Trophoblast cell (in vitro differentiated cells and primary cell): Measurements from ENCODE around the gene ASGR2. TPM values are rescaled to one million over a fixed set of nuclear protein-coding genes. Genes with fewer than 3 reads are reported as not detected.
"Not testable (repeated sequence)": the region's sequence is repeated elsewhere in the genome, so short reads cannot be mapped to it uniquely, and the experiment has no call there.

Experiments
- DNase-seq, 2 donors: peaks; one replicate each; pipeline ENCODE4 v3.0.0-alpha.2; 2016
- H2AFZ ChIP-seq: 2 replicates; pipeline ENCODE4 v1.6.1; 2013; ENCODE audit warnings: low read length, moderate library complexity, mild to moderate bottlenecking; ENCODE audit not compliant: insufficient read depth, poor library complexity
- H2AK5ac ChIP-seq: 2 replicates; pipeline ENCODE4 v1.6.1; 2013; ENCODE audit warnings: mild to moderate bottlenecking, low read length
- H2BK120ac ChIP-seq: 2 replicates; pipeline ENCODE4 v1.6.1; 2013; ENCODE audit warnings: low read length, mild to moderate bottlenecking, moderate library complexity; ENCODE audit not compliant: insufficient read depth, poor library complexity
- H2BK12ac ChIP-seq: 2 replicates; pipeline ENCODE4 v1.6.1; 2013; ENCODE audit warnings: mild to moderate bottlenecking, low read length, moderate library complexity
- H2BK5ac ChIP-seq: 2 replicates; pipeline ENCODE4 v1.6.1; 2013; ENCODE audit warnings: low read length, low read depth, moderate library complexity, mild to moderate bottlenecking; ENCODE audit not compliant: poor library complexity
- H3K14ac ChIP-seq: 2 replicates; pipeline ENCODE4 v1.6.1; 2013; ENCODE audit warnings: mild to moderate bottlenecking, low read length
- H3K18ac ChIP-seq: 2 replicates; pipeline ENCODE4 v1.6.1; 2013; ENCODE audit warnings: mild to moderate bottlenecking, low read length
- H3K23ac ChIP-seq: 2 replicates; pipeline ENCODE4 v1.6.1; 2013; ENCODE audit warnings: low read length
- H3K27ac ChIP-seq: 2 replicates; pipeline ENCODE4 v1.5.1; 2013; ENCODE audit warnings: low read depth, mild to moderate bottlenecking, inconsistent platforms, low read length, moderate library complexity
- H3K27me3 ChIP-seq: 2 replicates; pipeline ENCODE4 v1.6.1; 2013; ENCODE audit warnings: inconsistent platforms, mild to moderate bottlenecking, low read length, moderate library complexity; ENCODE audit not compliant: insufficient read depth
- H3K36me3 ChIP-seq, 2 experiments: 1 replicate in 1 of 2; 2 replicates in 1 of 2; pipeline ENCODE4 v1.6.1; 2013; ENCODE audit warnings: low read length in 2 of 2, mild to moderate bottlenecking in 2 of 2, moderate library complexity in 1 of 2; ENCODE audit not compliant: insufficient read depth in 2 of 2, control insufficient read depth in 1 of 2
- H3K4ac ChIP-seq: 2 replicates; pipeline ENCODE4 v1.6.1; 2013; ENCODE audit warnings: low read depth, mild to moderate bottlenecking, low read length, moderate library complexity
- H3K4me1 ChIP-seq, 2 experiments: 1 replicate in 1 of 2; 2 replicates in 1 of 2; pipeline ENCODE4 v1.6.1; 2013; ENCODE audit warnings: low read length in 2 of 2, mild to moderate bottlenecking in 2 of 2, moderate library complexity in 1 of 2; ENCODE audit not compliant: insufficient read depth in 2 of 2, control insufficient read depth in 1 of 2
- H3K4me2 ChIP-seq: 2 replicates; pipeline ENCODE4 v1.6.1; 2013; ENCODE audit warnings: inconsistent platforms, mild to moderate bottlenecking, low read length, moderate library complexity
- H3K4me3 ChIP-seq: 2 replicates; pipeline ENCODE4 v1.5.1; 2013; ENCODE audit warnings: mild to moderate bottlenecking, low read depth, low read length, inconsistent platforms
- H3K79me1 ChIP-seq: one replicate; pipeline ENCODE4 v1.6.1; 2013; ENCODE audit warnings: low read length
- H3K79me2 ChIP-seq: 2 replicates; pipeline ENCODE4 v1.6.1; 2013; ENCODE audit warnings: low read length, mild to moderate bottlenecking; ENCODE audit not compliant: control insufficient read depth, insufficient read depth, poor library complexity
- H3K9ac ChIP-seq: 2 replicates; pipeline ENCODE4 v1.6.1; 2013; ENCODE audit warnings: mild to moderate bottlenecking, low read length
- H3K9me3 ChIP-seq: 2 replicates; pipeline ENCODE4 v1.6.1; 2013; ENCODE audit warnings: low read depth, mild to moderate bottlenecking, control low read depth, inconsistent platforms, low read length; ENCODE audit not compliant: insufficient read depth
- H4K12ac ChIP-seq: 2 replicates; pipeline ENCODE4 v1.6.1; 2013; ENCODE audit warnings: low read depth, mild to moderate bottlenecking, low read length, moderate library complexity
- H4K8ac ChIP-seq: 2 replicates; pipeline ENCODE4 v1.6.1; 2013; ENCODE audit warnings: low read depth, mild to moderate bottlenecking, low read length, moderate library complexity
- H4K91ac ChIP-seq: one replicate; pipeline ENCODE4 v1.6.1; 2013; ENCODE audit warnings: low read depth, mild to moderate bottlenecking, low read length, moderate library complexity
- WGBS: extraction: QIAGEN DNeasy Blood & Tissue Kit; methylation state at CpG from one replicate; pipeline ENCODE4 v1.1.7; 2013; ENCODE audit warnings: missing lambda C conversion rate; ENCODE audit not compliant: insufficient read length, insufficient coverage; ENCODE audit errors: extremely low coverage; 5-methylcytosine and 5-hydroxymethylcytosine counted together
- polyA plus RNA-seq: library from polyadenylated mRNA; stranded (reverse); fragments of 200-250 nt; gene quantifications from 2 replicates; pipeline ENCODE4 v1.2.3, GENCODE V29; 2013

The ASGR2 gene, protein sequence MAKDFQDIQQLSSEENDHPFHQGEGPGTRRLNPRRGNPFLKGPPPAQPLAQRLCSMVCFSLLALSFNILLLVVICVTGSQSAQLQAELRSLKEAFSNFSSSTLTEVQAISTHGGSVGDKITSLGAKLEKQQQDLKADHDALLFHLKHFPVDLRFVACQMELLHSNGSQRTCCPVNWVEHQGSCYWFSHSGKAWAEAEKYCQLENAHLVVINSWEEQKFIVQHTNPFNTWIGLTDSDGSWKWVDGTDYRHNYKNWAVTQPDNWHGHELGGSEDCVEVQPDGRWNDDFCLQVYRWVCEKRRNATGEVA
- polyA plus RNA-seq: 0.14 and 0.25 TPM in 2 replicates

DNA sequence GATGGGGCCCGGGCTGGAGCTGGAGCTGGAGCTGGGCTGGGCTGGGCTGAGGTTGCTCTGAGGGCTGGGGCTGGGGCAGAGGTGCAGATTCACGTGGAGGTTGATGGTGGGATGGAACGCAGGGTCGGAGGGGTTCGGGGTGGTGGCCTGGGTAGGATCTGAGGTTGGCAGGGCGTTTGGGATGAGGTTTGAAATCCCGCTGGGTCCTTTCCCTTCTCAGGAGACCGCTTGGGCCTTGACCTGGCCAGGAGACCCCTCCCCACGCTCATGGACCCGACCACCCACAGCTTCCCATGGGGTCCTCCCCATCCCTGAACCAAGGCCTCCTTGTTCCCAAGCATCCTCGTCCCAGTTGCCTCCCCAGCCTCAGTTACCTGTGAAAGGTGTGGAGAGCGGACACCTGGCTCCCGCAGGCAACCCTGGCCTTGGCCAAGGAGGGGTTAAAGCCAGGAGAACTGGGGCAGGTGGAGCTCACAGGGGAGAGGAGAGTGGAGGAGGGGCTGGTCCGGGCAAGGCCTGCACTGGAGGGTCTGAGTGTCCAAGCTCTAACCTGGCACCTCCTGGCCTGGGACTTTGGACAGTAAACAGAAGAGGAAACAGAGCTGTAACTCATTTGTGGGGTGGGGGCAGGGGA, at the start of gene ASGR2:
Gene ASGR2 (minus strand): TSS at position 582 of the 634 bp plus-strand sequence. CDS start 582 bp downstream, outside the sequence.
- Histone ChIP-seq H3K23ac (no peak within 1 kb of the TSS), H4K8ac (no peak within 1 kb of the TSS), H3K27me3 (no peaks in the 10 kb centered on the region), H3K4ac (no peak within 1 kb of the TSS), H3K9ac (no peak within 1 kb of the TSS), H3K79me2 (no peaks in the 10 kb centered on the region), H3K14ac (no peak within 1 kb of the TSS), H3K36me3 (no peaks in the 10 kb centered on the region), H3K4me2 (no peak within 1 kb of the TSS), H2BK12ac (no peak within 1 kb of the TSS), H4K12ac (no peak within 1 kb of the TSS), H4K91ac (no peak within 1 kb of the TSS), H2AFZ (no peak within 1 kb of the TSS), H2BK5ac (no peak within 1 kb of the TSS), H3K79me1 (no peaks in the 10 kb centered on the region), H2BK120ac (no peak within 1 kb of the TSS), H2AK5ac (no peak within 1 kb of the TSS), H3K9me3 (peaks cover 4% of the 10 kb centered on the region), H3K18ac (no peak within 1 kb of the TSS), H3K4me1 (no peaks in the 10 kb centered on the region), H3K4me3 (peak within 1 kb of the TSS; percentile 7), H3K27ac (no peak within 1 kb of the TSS)
- DNase-seq: no peak
- WGBS: no CpG with 5 or more reads among the region's 14 CpGs

DNA sequence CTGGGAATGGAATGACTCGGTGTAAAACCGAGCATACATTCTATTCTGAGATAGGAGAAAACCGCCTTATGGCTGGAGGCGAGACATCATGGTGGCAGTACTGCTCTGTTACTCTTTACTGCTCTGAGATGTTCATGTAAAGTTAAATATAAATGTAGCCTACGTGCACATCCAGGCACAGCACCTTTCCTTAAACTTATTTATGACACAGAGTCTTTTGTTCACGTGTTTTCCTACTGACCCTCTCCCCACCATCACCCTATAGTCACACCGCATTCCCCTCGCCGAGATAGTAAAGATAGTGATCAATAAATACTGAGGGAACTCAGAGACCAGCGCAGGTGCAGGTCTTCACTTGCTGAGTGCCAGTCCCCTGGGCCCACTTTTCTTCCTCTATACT, 44.9 kb upstream of the ASGR2 start:
- not testable (repeated sequence) for H3K4ac ChIP-seq, H3K79me2 ChIP-seq, H3K9ac ChIP-seq, H2BK5ac ChIP-seq, H2BK120ac ChIP-seq, H4K8ac ChIP-seq, H2AFZ ChIP-seq, H2BK12ac ChIP-seq, H4K12ac ChIP-seq, H3K4me3 ChIP-seq, H3K9me3 ChIP-seq, H3K4me1 ChIP-seq, H3K18ac ChIP-seq, DNase-seq, H3K27ac ChIP-seq, H3K4me2 ChIP-seq, H3K14ac ChIP-seq, H4K91ac ChIP-seq, H3K36me3 ChIP-seq, H3K27me3 ChIP-seq, H3K79me1 ChIP-seq, H3K23ac ChIP-seq, H2AK5ac ChIP-seq
- no CpG with 5 or more reads among the region's 10 CpGs for WGBS

DNA sequence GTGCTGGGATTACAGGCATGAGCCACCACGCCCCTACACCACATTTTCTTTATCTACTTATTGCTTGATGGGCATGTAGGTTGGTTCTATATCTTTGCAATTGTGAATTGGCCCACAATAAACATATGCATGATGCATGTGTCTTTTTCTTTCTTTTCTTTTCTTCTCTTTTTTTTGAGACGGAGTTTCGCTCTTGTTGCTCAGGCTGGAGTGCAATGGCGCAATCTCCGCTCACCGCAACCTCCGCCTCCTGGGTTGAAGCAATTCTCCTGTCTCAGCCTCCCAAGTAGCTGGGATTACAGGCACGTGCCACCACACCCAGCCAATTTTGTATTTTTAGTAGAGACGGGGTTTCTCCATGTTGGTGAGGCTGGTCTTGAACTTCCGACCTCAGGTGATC, 43.8 kb upstream of the ASGR2 start:
- not testable (repeated sequence) for H3K4me2 ChIP-seq, H3K14ac ChIP-seq, H3K4me1 ChIP-seq, H3K9ac ChIP-seq, H2AK5ac ChIP-seq, H3K36me3 ChIP-seq, H3K23ac ChIP-seq, H3K4ac ChIP-seq, H3K79me1 ChIP-seq, H2BK12ac ChIP-seq, H3K18ac ChIP-seq, H3K4me3 ChIP-seq, DNase-seq, H2AFZ ChIP-seq, H4K8ac ChIP-seq, H2BK120ac ChIP-seq, H2BK5ac ChIP-seq, H4K91ac ChIP-seq, H4K12ac ChIP-seq, H3K9me3 ChIP-seq, H3K27ac ChIP-seq, H3K79me2 ChIP-seq, H3K27me3 ChIP-seq
- WGBS: no CpG with 5 or more reads among the region's 10 CpGs

DNA sequence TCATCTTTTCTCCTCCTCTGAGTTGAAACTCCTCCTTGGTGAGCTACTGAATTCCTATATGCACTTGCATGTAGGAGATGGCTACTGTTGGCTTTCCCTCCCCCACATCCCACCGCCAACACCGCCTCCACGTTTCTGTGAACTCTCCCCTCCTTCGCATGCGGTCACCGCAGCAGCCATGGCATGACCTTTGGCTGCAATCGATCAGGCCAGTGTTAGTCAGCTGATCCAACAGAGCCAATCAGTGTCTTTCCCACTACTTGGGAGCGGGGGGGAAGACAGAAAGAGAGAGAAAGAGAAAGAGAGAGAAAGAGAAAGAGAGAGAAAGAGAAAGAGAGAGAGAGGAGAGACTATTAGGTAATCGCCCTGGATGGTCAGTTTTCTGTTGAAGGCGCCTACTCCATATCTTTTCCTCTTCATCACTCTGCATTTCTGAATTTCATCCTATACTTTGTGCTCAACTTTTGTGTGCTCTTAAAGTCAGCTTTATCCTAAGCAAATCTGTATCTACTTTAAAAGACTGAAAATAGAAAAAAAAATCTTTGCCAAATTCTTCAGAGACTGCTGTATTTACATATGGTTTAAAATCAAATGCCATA, 41.8 kb upstream of the ASGR2 start:
- DNase-seq: no peak
- no peak overlapping the region for H2AFZ ChIP-seq
- H2AK5ac ChIP-seq: no peak overlapping the region
- H3K36me3 ChIP-seq: no peaks in the 10 kb centered on the region
- H3K4me3 ChIP-seq: no peak overlapping the region
- no peak overlapping the region for H4K8ac ChIP-seq
- H3K4ac ChIP-seq: no peak overlapping the region
- H2BK120ac ChIP-seq: no peak overlapping the region
- no peak overlapping the region for H4K12ac ChIP-seq
- H3K27me3 ChIP-seq: no peaks in the 10 kb centered on the region
- no peak overlapping the region for H3K18ac ChIP-seq
- no peak overlapping the region for H3K23ac ChIP-seq
- no peak overlapping the region for H2BK5ac ChIP-seq
- H3K4me1 ChIP-seq: no peaks in the 10 kb centered on the region
- H3K9me3 ChIP-seq: no peaks in the 10 kb centered on the region
- H3K4me2 ChIP-seq: no peak overlapping the region
- H3K14ac ChIP-seq: no peak overlapping the region
- H3K79me1 ChIP-seq: no peaks in the 10 kb centered on the region
- WGBS: no CpG with 5 or more reads among the region's 10 CpGs
- no peak overlapping the region for H2BK12ac ChIP-seq
- H3K27ac ChIP-seq: no peak overlapping the region
- H3K9ac ChIP-seq: no peak overlapping the region
- no peak overlapping the region for H4K91ac ChIP-seq
- no peaks in the 10 kb centered on the region for H3K79me2 ChIP-seq
